NCI-H146 treated with DMSO at 0.1 percent for 48 hours (cell line): Measurements from ENCODE around the gene FXYD3.
A peak's percentile ranks its signal among the peaks of the same experiment; 100 is the strongest.

Source experiments
- DNase-seq: peaks from one replicate; lab custom pipeline; 2025; ENCODE audit not compliant: unreplicated experiment; lab: John Stamatoyannopoulos, UW

The FXYD3 gene

GRCh38 chr19:35105411-35106290 is 10.0 kb upstream of the FXYD3 start:
- no peak for DNase-seq

DNA sequence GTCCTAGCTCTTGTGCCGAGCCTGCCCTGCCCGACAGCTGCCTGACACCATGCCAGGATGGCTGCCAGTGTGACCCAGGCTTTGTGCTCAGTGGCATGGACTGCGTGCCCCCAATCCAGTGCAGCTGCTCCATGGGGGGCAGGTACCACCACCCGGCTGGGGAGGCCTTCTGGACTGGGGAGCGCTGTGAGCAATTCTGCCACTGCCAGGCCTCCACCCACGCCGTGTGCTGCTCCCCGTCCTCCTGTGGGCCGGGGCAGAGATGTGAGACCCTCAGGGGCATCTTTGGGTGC is 9.4 kb upstream of the FXYD3 start:
- DNase-seq, result no peak

- DNase-seq, result no peak
These were observed 8.6 kb upstream of the FXYD3 start for GRCh38 chr19:35106898-35107541.

GRCh38 chr19:35107545-35107944 is 8.1 kb upstream of the FXYD3 start:
- DNase-seq, result no peak

DNA sequence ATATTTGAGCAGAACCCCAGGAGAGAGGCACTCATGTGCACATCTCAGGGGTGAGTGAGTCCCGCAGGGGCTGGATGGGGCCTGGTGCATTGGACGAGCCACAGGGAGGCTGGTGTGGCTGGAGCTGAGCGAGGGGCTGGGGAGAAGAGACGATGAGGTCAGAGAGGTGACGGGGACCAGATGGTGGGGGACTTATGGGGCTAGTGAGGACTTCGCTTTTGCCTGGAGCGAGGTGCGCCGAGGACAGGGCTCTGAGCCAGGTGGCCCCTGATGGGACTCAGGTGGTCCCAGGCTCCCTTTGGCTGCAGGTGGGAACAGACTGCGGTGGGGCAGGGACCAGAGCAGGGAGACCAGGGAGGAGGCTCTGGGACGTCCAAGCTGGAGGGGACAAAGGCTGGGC is 6.9 kb upstream of the FXYD3 start:
- no peak for DNase-seq

DNA sequence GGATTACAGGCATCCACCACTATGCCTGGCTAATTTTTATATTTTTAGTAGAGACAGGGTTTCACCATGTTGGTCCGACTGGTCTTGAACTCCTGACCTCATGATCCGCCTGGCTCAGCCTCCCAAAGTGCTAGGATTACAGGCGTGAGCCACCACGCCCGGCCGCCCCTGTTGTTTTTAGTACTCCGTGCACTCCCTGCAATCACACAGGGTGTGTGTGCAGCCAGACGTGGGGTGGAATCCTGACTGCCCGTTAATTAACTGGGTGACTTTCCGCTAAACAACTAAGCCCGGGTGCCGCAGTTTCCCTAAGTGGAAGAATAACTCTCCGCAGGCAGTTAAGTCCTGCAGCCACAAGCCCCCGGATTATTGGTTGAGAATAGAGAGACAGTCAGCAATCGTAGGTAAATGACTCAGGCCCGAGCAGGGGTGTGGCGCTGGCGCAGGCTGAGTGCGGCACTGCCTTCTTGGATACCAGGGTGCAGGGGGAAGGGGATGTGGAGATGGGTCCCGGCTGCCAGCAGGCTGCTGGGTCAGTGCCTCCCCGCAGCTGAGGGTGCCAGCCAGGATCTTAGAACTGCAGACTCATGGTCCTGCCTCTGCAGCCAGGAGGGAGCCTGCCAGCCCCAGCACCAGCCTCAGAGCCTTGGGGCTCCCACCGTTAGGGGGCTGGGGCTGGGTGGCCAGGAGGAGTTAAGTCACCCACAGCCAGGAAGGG is 6.1 kb upstream of the FXYD3 start:
- no peak for DNase-seq

DNA sequence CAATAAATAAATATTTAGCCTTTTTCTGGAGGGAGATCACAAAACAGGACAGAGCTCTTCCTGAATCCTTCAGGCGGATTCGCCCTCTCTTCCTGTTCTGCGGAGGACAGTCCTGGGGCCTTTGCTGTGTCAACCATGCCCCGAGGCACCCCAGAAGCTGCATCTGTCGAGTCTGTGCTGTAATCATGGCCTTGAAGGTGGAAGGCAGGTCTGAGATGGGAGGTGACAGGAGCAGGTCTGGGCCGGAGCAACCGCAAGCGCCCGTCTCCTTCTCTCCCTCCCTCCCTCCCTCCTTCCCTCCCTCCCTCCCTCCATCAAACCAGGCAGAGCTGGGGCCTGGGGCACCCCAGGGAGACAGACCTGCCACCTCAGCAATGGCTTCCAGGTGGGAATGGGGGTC is 4.6 kb upstream of the FXYD3 start:
- DNase-seq, result no peak

GRCh38 chr19:35112995-35113688 is 2.5 kb upstream of the FXYD3 start:
- DNase-seq, result no peak

GRCh38 chr19:35114353-35115176 is 1.1 kb upstream of the FXYD3 start:
- DNase-seq, result no peak

- peak; percentile 9 for DNase-seq
These were observed 614 bp downstream of the FXYD3 start for GRCh38 chr19:35116072-35116801.

GRCh38 chr19:35117116-35117515 is 1.5 kb downstream of the FXYD3 start:
- no peak for DNase-seq

GRCh38 chr19:35117799-35118198 is 2.2 kb downstream of the FXYD3 start:
- no peak for DNase-seq

DNA sequence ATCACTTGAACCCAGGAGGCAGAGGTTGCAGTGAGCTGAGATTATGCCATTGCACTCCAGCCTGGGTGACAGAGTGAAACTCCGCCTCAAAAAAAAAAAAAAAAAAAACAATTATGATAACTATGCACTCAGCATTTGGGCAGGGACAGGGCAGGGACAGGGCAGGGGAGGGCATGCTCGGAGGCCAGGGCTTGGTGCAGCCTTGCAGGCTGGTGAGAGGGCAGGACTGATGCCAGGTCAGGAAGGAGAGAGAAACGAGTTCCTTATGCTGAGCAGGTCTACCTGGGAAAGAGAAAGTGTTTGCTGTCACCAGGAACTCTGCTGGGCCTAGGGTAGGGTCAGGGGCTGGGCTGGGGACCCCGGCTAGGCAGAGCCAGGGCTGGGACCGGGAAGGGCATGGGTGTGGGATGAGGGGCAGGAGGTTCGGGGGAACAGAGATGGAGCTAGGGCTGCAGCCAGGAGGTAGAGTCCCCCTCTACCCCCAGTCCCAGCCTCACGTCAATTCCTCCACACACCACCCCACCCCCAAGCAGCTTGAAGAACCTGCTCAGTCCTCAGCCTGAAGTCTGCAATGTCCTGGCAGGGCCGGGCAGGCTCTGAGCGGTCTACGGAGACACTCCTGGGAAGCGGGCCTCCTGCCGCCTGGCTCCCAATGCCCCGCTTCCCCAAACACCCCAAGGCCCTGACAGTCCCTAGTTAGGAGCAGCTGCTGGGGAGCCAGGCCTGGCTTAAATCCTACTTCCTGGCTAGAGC is 2.8 kb downstream of the FXYD3 start:
- no peak for DNase-seq

DNA sequence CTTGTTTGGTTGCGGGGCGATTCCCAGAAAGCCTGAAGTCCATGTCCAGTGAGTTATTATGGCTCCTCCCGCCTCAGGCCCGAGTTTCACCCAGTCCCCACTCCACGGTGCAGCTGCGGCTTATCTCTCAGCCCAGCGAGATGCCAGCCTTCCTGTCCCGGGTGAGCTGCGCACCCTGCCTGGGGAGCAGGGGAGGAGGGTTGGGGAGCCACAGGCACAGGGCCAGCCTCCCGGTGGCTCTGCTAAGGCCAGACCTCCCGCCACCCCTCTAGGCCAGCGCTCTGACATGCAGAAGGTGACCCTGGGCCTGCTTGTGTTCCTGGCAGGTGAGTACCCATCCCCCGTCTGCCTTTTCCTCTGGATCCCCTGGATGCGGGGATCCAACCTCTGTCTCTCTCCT is 3.5 kb downstream of the FXYD3 start:
- no peak for DNase-seq

DNA sequence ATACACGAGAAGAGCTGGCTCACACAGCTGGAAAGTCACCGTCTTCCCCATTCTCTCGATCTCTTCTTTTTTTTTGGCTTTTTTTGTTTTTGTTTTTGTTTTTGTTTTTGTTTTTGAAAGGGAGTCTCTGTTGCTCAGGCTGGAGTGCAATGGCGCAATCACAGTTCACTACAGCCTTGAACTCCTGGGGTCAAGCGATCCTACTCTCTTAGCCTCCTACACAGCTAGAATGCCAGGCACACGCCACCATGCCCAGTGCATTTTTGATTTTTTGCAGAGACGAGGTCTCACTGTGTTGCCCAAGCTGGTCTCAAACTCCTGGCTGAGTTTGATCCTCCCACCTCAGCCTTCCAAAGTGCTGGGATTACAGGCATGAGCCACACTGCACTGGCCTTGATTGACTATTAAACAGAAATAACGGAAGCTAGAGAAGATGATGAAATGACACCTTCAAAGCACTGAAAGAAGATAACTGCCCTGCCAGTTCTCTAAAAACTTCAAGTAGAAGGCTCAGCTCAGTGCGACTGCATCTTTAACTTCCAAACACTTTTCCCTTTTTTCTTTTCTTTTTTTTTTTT is 4.0 kb downstream of the FXYD3 start:
- no peak for DNase-seq

GRCh38 chr19:35120492-35120891 is 4.9 kb downstream of the FXYD3 start:
- peak; percentile 73 for DNase-seq

GRCh38 chr19:35120898-35121297 is 5.3 kb downstream of the FXYD3 start:
- no peak for DNase-seq

GRCh38 chr19:35122687-35123551 is 7.3 kb downstream of the FXYD3 start:
- DNase-seq, result no peak
